GM12878 (cell line): ENCODE measurements around the gene C9orf78. TPM values are rescaled to one million over a fixed set of nuclear protein-coding genes. Genes with fewer than 3 reads are reported as not detected.

ENCODE experiments used
- ATAC-seq: fragments of 200-7000 bp; cut with Tn5 transposase; 3 replicates; pipeline ENCODE4 v1.9.1; 2020; ENCODE audit warnings: mild to moderate bottlenecking, moderate library complexity
- BruUV-seq: library from RNA; stranded (reverse); fragments of 400-500 nt; replicated peaks from 2 replicates; lab custom pipeline; 2021; lab: Mats Ljungman, UMichigan
- CTCF ChIA-PET: fragments of 300-600 bp; sonication (Branson Sonifier 250); formaldehyde crosslinking; extraction: SDS; loops from one replicate; lab custom pipeline; 2021; ENCODE audit warnings: inconsistent platforms; lab: Yijun Ruan, JAX
- POLR2A ChIA-PET: fragments of 350-600 bp; formaldehyde crosslinking; extraction: SDS; loops from one replicate; lab custom pipeline; 2021; ENCODE audit warnings: inconsistent platforms; lab: Charles Lee
- RAD21 ChIA-PET: fragments of 300-600 bp; sonication (Branson Sonifier 250); formaldehyde crosslinking; loops from one replicate; lab custom pipeline; 2023; ENCODE audit warnings: antibody characterized with exemption; ENCODE audit not compliant: unreplicated experiment; lab: Charles Lee
- SMC1A ChIA-PET: fragments of 300-600 bp; sonication (Branson Sonifier 250); formaldehyde crosslinking; loops from one replicate; lab custom pipeline; 2023; ENCODE audit not compliant: unreplicated experiment, uncharacterized antibody; lab: Charles Lee
- DNase-seq: peaks from one replicate; pipeline ENCODE4 v3.0.0-alpha.2; 2011; ENCODE audit warnings: low read depth, low spot score
- FAIRE-seq: peaks from 3 replicates; lab custom pipeline; 2011; peaks lifted over from hg19 to GRCh38; lab: Jason Lieb, UNC
- H2AFZ ChIP-seq: 2 replicates; pipeline ENCODE4 v1.6.0; 2011; ENCODE audit warnings: low read depth, low read length, control low read depth; ENCODE audit not compliant: control insufficient read depth
- H3K27ac ChIP-seq: 2 replicates; pipeline ENCODE4 v1.5.1; 2011; ENCODE audit warnings: control low read depth; ENCODE audit not compliant: control insufficient read depth, insufficient read depth
- H3K27me3 ChIP-seq, 2 experiments: replicated peaks in 1 of 2; 2 replicates each; pipeline versions ENCODE4 v1.6.0 to v1.6.1; 2011; ENCODE audit warnings: low read length in 1 of 2; ENCODE audit not compliant: control insufficient read depth in 2 of 2, insufficient read depth in 2 of 2
- H3K36me3 ChIP-seq, 2 experiments: 2 replicates each; pipeline ENCODE4 v1.5.1; 2011; ENCODE audit warnings: low read length in 1 of 2; ENCODE audit not compliant: control insufficient read depth in 2 of 2, insufficient read depth in 2 of 2
- H3K4me1 ChIP-seq: 2 replicates; pipeline ENCODE4 v1.6.1; 2011; ENCODE audit warnings: mild to moderate bottlenecking, low read length, moderate library complexity, mixed read lengths; ENCODE audit not compliant: control insufficient read depth, insufficient read depth
- H3K4me2 ChIP-seq: 2 replicates; pipeline ENCODE4 v1.6.0; 2011; ENCODE audit warnings: control low read depth; ENCODE audit not compliant: control insufficient read depth, insufficient read depth
- H3K4me3 ChIP-seq: fragments of 200-600 bp; sonication (generic); 2 replicates; pipeline ENCODE4 v1.5.1; 2016
- H3K79me2 ChIP-seq: 2 replicates; pipeline ENCODE4 v1.6.0; 2011; ENCODE audit warnings: low read length; ENCODE audit not compliant: control insufficient read depth, insufficient read depth
- H3K9ac ChIP-seq: 2 replicates; pipeline ENCODE4 v1.8.0; 2011; ENCODE audit warnings: low read length, control low read depth, mixed read lengths; ENCODE audit not compliant: control insufficient read depth, insufficient read depth
- H3K9me3 ChIP-seq: replicated peaks from 3 replicates; pipeline ENCODE4 v1.5.1; 2011; ENCODE audit warnings: mild to moderate bottlenecking, low read length; ENCODE audit not compliant: control insufficient read depth, insufficient read depth
- H4K20me1 ChIP-seq: 2 replicates; pipeline ENCODE4 v1.6.0; 2011; ENCODE audit not compliant: control insufficient read depth, insufficient read depth
- BCL3 ChIP-seq: IDR thresholded peaks from 2 replicates; pipeline ENCODE4 v1.6.1; 2011; ENCODE audit warnings: borderline replicate concordance, low read depth, mild to moderate bottlenecking, moderate library complexity, low read length; ENCODE audit not compliant: insufficient read depth, poor library complexity, severe bottlenecking
- ETV6 ChIP-seq, 2 experiments: fragments of 450-650 bp in 1 of 2; IDR thresholded peaks in 1 of 2; conservative IDR thresholded peaks in 1 of 2; 2 replicates each; pipeline ENCODE4 v1.6.1; 2014; ENCODE audit warnings: antibody characterized with exemption in 1 of 2, borderline replicate concordance in 1 of 2, low read depth in 1 of 2, mild to moderate bottlenecking in 1 of 2, moderate library complexity in 1 of 2
- SKIL ChIP-seq: fragments of 450-650 bp; IDR thresholded peaks from 2 replicates; pipeline ENCODE4 v1.6.1; 2017; ENCODE audit warnings: mild to moderate bottlenecking, low read depth, inconsistent platforms; ENCODE audit not compliant: poor library complexity, severe bottlenecking
- TAF1 ChIP-seq: IDR thresholded peaks from 2 replicates; pipeline ENCODE4 v1.6.1; 2011; ENCODE audit warnings: mild to moderate bottlenecking, low read depth, low read length, borderline replicate concordance
- YBX1 ChIP-seq: fragments of 450-650 bp; IDR thresholded peaks from 2 replicates; pipeline ENCODE4 v1.6.1; 2016; ENCODE audit warnings: antibody characterized with exemption
- ZBTB40 ChIP-seq: fragments of 450-650 bp; IDR thresholded peaks from 2 replicates; pipeline ENCODE4 v1.6.1; 2016; ENCODE audit warnings: mild to moderate bottlenecking, moderate library complexity, borderline replicate concordance
- WGBS: methylation state at CpG from one replicate; pipeline ENCODE4 v1.1.6; 2016; ENCODE audit warnings: low lambda C conversion rate; ENCODE audit not compliant: insufficient replicate concordance, insufficient coverage; ENCODE audit errors: missing lambda C conversion rate; 5-methylcytosine and 5-hydroxymethylcytosine counted together
- in situ Hi-C: fragments of 300-500 bp; cut with MboI; formaldehyde crosslinking; loops from 9 replicates; pipeline ENCODE4 v1.14.3; 2018; ENCODE audit warnings: mixed read lengths
- intact Hi-C: fragments of 100-400 bp; cut with micrococcal nuclease; formaldehyde crosslinking; loops from one replicate; pipeline ENCODE4 v1.14.2; 2022; ENCODE audit not compliant: unreplicated experiment
- polyA plus RNA-seq, 11 experiments: library from polyadenylated mRNA; depleted of rRNA in 4 of 11; unstranded in 6 of 11; stranded (reverse) in 5 of 11; fragments of >200 nt; fragmentation: Nextera tagmentation in 4 of 11; fragmentation: Illumina TruSeq in 1 of 11; extraction: Ambion mirVana in 4 of 11; extraction: Trizol in 1 of 11; gene quantifications; 1 replicate in 1 of 11; 2 replicates in 10 of 11; pipeline versions ENCODE4 v1.2.1 to v1.2.3, GENCODE V29; 2011 to 2016; ENCODE audit warnings: inconsistent platforms in 2 of 11, missing spikeins in 2 of 11, low read depth in 1 of 11
- total RNA-seq, 4 experiments: library from RNA; depleted of rRNA in 3 of 4; stranded (reverse); fragments of >200 nt in 3 of 4; fragmentation: Illumina TruSeq in 1 of 4; extraction: Trizol in 1 of 4; gene quantifications; 2 replicates each; pipeline versions ENCODE4 v1.2.1 to v1.2.3, GENCODE V29; 2013 to 2021
- TF ChIP-seq, protein P1 (sequence below): IDR thresholded peaks from 2 replicates; pipeline ENCODE4 v1.6.1; 2012; ENCODE audit warnings: low read depth, low read length, improper control_type of control experiment
- TF ChIP-seq, protein P2 (sequence below): fragments of 450-650 bp; formaldehyde crosslinking; IDR thresholded peaks from 2 replicates; pipeline ENCODE4 v1.4.0; 2022; ENCODE audit warnings: mild to moderate bottlenecking, moderate library complexity

Gene C9orf78
- total and polyA plus RNA-seq, 10 of the 15 experiments (the other 5 are each of a cell fraction or from before 2014, with no cell fraction given), result 23.0 to 60.9 (median 47.5) TPM

GRCh38 chr9:129857207-129857606 is 22.1 kb upstream of the C9orf78 start:
- POLR2A ChIA-PET, result no interaction called here
- H3K9ac ChIP-seq, result no peak overlapping the region
- RAD21 ChIA-PET, result no interaction called here
- H3K27me3 ChIP-seq, result no peaks in the 10 kb centered on the region
- no peaks in the 10 kb centered on the region for H3K4me1 ChIP-seq
- ATAC-seq (no peak), FAIRE-seq (no peak)
- no peaks in the 10 kb centered on the region for H3K79me2 ChIP-seq
- CTCF ChIA-PET, result no interaction called here
- TF ChIP-seq, protein P1, sequence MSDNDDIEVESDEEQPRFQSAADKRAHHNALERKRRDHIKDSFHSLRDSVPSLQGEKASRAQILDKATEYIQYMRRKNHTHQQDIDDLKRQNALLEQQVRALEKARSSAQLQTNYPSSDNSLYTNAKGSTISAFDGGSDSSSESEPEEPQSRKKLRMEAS, result no peak
- TF ChIP-seq SKIL (no peak), ZBTB40 (no peak), YBX1 (no peak), TAF1 (no peak), BCL3 (no peak), ETV6 (conservative IDR thresholded peaks at IDR 0.05 in 1 of 2, IDR thresholded peaks at IDR 0.05 in 1 of 2; ENCODE audit: borderline replicate concordance in 1 of 2, low read depth in 1 of 2) (no peak)
- TF ChIP-seq, protein P2, sequence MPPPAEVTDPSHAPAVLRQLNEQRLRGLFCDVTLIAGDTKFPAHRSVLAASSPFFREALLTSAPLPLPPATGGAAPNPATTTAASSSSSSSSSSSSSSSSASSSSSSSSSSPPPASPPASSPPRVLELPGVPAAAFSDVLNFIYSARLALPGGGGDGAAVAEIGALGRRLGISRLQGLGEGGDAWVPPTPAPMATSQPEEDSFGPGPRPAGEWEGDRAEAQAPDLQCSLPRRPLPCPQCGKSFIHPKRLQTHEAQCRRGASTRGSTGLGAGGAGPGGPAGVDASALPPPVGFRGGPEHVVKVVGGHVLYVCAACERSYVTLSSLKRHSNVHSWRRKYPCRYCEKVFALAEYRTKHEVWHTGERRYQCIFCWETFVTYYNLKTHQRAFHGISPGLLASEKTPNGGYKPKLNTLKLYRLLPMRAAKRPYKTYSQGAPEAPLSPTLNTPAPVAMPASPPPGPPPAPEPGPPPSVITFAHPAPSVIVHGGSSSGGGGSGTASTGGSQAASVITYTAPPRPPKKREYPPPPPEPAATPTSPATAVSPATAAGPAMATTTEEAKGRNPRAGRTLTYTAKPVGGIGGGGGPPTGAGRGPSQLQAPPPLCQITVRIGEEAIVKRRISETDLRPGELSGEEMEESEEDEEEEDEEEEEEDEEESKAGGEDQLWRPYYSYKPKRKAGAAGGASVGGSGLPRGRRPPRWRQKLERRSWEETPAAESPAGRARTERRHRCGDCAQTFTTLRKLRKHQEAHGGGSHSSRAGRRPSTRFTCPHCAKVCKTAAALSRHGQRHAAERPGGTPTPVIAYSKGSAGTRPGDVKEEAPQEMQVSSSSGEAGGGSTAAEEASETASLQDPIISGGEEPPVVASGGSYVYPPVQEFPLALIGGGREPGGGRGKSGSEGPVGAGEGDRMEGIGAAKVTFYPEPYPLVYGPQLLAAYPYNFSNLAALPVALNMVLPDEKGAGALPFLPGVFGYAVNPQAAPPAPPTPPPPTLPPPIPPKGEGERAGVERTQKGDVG (CRISPR knock-in tag), result no peak
- TF ChIP-seq, all 136 proteins: peak for 0
- Histone ChIP-seq H3K36me3 (peaks cover 0 to 8% of the 10 kb centered on the region in 2 experiments; a peak in 2 of 4 replicates), H3K27ac (no peak overlapping the region), H2AFZ (no peak overlapping the region), H3K4me2 (no peak overlapping the region), H3K9me3 (no peaks in the 10 kb centered on the region), H3K4me3 (no peak overlapping the region), H4K20me1 (no peaks in the 10 kb centered on the region)
- SMC1A ChIA-PET, result no interaction called here
- intact Hi-C loops (no loop called here), in situ Hi-C loops (no loop called here)
- 92% methylated on average over 7 of the region's 7 CpGs for WGBS
- DNase-seq, result no peak
- BruUV-seq, result no TSS peak
